Nucleus accumbens (tissue), 56 donors: ENCODE data around the gene SLC27A3.

Experiments used
- DNase-seq, 56 donors: peaks; one replicate each; lab custom pipeline; 2025; lab: John Stamatoyannopoulos, UW

Gene SLC27A3

DNA sequence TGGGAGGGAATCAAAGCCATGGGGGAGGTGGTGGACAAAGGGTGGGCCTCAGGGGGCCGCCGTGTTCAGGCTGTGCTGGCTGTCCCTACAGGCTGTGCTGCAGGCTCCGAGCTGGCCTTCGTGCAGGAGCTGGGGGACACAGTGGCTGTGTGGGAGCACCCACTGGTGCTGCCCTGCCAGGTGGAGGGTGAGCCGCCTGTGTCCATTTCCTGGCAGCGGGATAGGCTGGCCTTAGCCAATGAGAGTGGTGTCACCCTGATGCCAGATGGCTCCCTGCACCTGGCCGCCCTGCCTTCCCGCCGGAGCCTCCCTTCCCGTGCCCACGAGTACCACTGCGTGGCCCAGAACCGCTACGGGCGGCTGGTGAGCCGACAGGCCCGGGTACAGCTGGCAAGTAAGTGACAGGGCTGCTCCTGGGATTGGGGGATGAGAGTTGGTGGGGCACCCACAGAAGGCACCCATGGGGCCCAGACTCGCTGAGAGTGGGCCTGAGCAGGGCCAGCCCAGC lies 20.2 kb downstream of the SLC27A3 start:
- DNase-seq, result no peak

DNA sequence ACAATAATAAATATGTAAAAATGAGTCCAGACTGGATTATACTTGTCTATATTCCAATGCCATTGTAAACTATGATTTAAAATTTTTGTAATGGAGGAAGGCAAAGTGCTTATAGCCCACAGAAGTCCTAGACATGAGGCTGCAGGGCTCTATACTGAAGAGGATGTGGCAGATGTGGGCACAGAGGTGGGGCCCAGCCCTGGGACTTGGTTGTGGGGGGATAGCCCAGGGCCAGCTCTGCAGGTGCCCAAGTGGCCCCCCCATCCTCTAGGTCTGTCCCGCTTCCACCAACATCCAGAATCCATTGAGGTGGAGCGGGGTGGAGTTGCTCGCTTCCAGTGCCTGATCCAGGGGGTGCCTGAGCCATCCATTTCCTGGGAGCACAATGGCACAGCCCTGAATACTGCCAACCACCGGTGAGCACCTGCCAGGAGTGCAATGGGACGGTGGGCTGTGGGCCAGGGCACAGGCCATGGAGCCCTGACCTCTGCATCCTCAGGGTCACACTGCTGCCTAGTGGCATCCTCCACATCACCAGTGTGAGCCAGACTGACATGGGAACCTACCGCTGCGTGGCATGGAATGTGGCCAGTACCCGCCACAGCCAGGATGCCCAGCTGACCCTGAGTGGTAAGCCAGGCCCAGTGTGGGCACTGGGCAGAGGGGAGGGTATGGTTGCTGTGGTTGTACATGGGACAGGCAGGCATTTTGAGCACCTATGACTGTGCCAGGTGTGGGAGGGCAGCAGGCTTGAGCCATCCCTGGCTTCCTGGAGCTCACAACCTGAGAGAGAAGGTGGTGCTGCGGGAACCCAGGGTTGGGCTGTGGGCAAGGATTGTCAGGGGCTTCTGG lies 21.0 kb downstream of the SLC27A3 start:
- DNase-seq, result no peak

GRCh38 chr1:153796786-153797659 lies 21.8 kb downstream of the SLC27A3 start:
- peak in 42 of 56 donors; percentile 14 to 87 (median 36) for DNase-seq

GRCh38 chr1:153798468-153798780 lies 23.2 kb downstream of the SLC27A3 start:
- no peak for DNase-seq

GRCh38 chr1:153799016-153799415 lies 23.8 kb downstream of the SLC27A3 start:
- DNase-seq, result no peak

GRCh38 chr1:153799566-153800465 lies 24.6 kb downstream of the SLC27A3 start:
- no peak for DNase-seq

- DNase-seq, result no peak
These were observed 25.3 kb downstream of the SLC27A3 start for GRCh38 chr1:153800516-153800915.

- no peak for DNase-seq
These were observed 25.9 kb downstream of the SLC27A3 start for GRCh38 chr1:153801028-153801625.

DNA sequence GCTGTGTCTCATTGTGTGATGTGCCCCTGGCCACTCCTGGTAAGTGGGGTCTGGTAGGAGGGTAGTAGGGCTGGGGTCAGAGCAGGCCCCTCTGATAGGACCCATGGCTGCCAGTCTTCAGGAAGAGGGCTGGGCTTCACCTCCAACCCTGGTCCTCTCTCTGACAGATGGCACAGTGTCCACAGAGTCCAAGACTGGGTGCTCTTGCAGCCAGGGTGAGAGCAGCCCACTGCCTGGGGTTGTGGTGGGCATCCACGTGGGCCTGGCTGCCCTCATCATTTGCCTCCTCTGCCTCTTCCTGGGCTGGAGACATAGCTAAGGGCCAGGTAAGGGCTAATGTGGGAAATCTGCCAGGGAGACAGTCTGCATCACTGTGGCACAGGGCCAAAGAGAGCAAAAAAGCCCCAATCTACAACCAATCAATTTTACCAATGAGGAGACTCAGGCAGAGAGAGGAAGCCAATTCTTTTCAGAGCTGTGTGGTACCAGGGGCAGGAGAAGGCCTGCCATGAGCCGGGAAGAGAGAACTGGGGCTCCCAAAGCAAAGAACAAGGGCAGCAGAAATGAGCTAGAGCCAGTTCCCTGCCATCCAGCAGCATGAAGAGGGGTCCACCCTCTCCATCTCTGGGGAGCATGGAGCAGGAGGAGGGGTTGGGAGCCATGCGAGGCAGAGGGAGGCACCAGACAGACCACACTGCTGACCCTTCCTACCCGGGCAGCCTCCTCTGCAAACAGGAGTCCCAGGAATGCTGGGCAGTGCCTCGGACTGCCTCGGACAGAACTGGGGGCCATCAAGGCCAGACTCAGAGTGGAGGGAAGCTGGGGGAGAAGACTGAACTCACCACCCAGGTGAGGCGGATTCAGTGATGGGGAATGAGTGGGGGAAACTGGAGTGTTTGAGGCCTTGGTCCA lies 26.8 kb downstream of the SLC27A3 start:
- no peak for DNase-seq

- DNase-seq, result no peak
These were observed 28.4 kb downstream of the SLC27A3 start for GRCh38 chr1:153803470-153804056.

DNA sequence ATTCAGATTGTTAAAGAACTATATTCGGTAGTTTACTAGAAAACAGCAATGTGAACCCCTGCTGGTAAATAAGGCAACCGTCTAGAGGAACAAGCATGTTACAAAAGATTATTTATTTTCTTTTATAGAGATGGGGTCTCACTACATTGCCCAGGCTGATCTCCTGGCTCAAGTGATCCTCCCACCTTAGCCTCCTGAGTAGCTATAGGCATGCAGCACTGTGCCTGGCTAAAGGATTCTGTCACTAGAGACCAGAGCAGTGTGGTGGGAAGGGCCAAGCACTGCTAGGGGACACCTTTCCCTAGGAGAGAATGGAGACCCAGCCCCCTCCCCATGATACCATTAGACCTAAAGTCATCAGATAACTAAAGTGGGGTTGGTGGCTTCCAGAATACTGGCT lies 28.9 kb downstream of the SLC27A3 start:
- DNase-seq, result no peak

GRCh38 chr1:153805042-153805745 lies 30.0 kb downstream of the SLC27A3 start:
- DNase-seq, result no peak

- no peak for DNase-seq
These were observed 30.9 kb downstream of the SLC27A3 start for GRCh38 chr1:153805886-153806719.

- no peak for DNase-seq
These were observed 41.2 kb downstream of the SLC27A3 start for GRCh38 chr1:153816283-153816889.

GRCh38 chr1:153818876-153819275 lies 43.7 kb downstream of the SLC27A3 start:
- DNase-seq, result no peak

GRCh38 chr1:153827168-153827964 lies 52.2 kb downstream of the SLC27A3 start:
- no peak for DNase-seq
